ENCODE results near the gene ZNF283. TPM values are rescaled to one million over a fixed set of nuclear protein-coding genes. Genes with fewer than 3 reads are reported as not detected.
"Not testable (repeated sequence)": the region's sequence is repeated elsewhere in the genome, so short reads cannot be mapped to it uniquely, and the experiment has no call there.

Gene ZNF283
- total RNA-seq, 2 donors from 2014 or later, result 7.1 to 10.1 TPM

GRCh38 chr19:43847884-43848283 is 20.8 kb downstream of the ZNF283 start:
- H3K27me3 ChIP-seq (ENCODE audit: control insufficient read depth, insufficient read depth, low read length, poor library complexity, severe bottlenecking), result no peaks in the 10 kb centered on the region
- TF ChIP-seq, protein P1, sequence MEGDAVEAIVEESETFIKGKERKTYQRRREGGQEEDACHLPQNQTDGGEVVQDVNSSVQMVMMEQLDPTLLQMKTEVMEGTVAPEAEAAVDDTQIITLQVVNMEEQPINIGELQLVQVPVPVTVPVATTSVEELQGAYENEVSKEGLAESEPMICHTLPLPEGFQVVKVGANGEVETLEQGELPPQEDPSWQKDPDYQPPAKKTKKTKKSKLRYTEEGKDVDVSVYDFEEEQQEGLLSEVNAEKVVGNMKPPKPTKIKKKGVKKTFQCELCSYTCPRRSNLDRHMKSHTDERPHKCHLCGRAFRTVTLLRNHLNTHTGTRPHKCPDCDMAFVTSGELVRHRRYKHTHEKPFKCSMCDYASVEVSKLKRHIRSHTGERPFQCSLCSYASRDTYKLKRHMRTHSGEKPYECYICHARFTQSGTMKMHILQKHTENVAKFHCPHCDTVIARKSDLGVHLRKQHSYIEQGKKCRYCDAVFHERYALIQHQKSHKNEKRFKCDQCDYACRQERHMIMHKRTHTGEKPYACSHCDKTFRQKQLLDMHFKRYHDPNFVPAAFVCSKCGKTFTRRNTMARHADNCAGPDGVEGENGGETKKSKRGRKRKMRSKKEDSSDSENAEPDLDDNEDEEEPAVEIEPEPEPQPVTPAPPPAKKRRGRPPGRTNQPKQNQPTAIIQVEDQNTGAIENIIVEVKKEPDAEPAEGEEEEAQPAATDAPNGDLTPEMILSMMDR (conservative IDR thresholded peaks at IDR 0.05), result no peak
- WGBS, 2 experiments (ENCODE audit: insufficient coverage in 1 of 2, insufficient read length in 1 of 2), result 77 to 98% methylated on average over 2 to 3 of the region's 4 CpGs
- H3K27ac Mint-ChIP-seq, result no peak overlapping the region
- no peak for DNase-seq
- H3K4me1 ChIP-seq (ENCODE audit: control insufficient read depth, insufficient read depth, low read length), result no peaks in the 10 kb centered on the region
- H3K27ac ChIP-seq (ENCODE audit: low read depth, low read length), result no peak overlapping the region
- no peaks in the 10 kb centered on the region for H3K27me3 Mint-ChIP-seq (ENCODE audit: insufficient read depth)
- H3K4me3 ChIP-seq (ENCODE audit: low read length), result peak overlapping the region; percentile 42
- H3K36me3 ChIP-seq (ENCODE audit: control insufficient read depth, insufficient read depth, low read length), result peaks cover 68% of the 10 kb centered on the region
- no peak overlapping the region for H3K4me3 Mint-ChIP-seq
- H3K9me3 ChIP-seq (ENCODE audit: control insufficient read depth, low read length), result peaks cover 97% of the 10 kb centered on the region
- H3K36me3 Mint-ChIP-seq (ENCODE audit: low read depth), result peaks cover 83% of the 10 kb centered on the region
- H3K4me1 Mint-ChIP-seq, result no peaks in the 10 kb centered on the region
- no peak overlapping the region for H3K9ac ChIP-seq (ENCODE audit: extremely low read depth, low read length, poor library complexity, severe bottlenecking)
- peaks cover 85% of the 10 kb centered on the region for H3K9me3 Mint-ChIP-seq

DNA sequence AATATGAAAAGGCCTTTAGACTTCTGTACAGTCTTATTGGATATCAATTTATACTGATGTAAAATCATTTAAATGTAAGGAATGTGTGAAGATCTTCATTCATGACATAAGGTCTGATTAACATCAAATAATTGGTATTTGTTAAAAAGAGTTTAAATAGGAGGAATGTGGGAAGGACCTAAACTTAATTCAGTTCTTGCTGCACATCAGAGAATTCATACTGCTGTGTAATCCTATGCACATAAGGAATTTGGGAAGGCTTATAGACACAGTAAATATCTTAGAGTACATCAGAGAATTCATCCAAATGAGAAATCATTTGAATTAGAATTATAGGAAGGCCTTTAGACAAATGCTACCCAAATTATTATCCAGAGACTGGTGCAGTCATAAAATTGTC is 21.7 kb downstream of the ZNF283 start:
- TF ChIP-seq, protein P1 (conservative IDR thresholded peaks at IDR 0.05), result no peak
- no peaks in the 10 kb centered on the region for H3K4me1 ChIP-seq (ENCODE audit: control insufficient read depth, insufficient read depth, low read length)
- H3K4me3 Mint-ChIP-seq, result no peak overlapping the region
- H3K27me3 Mint-ChIP-seq (ENCODE audit: insufficient read depth), result no peaks in the 10 kb centered on the region
- H3K9ac ChIP-seq (ENCODE audit: extremely low read depth, low read length, poor library complexity, severe bottlenecking), result no peak overlapping the region
- no peaks in the 10 kb centered on the region for H3K4me1 Mint-ChIP-seq
- DNase-seq, result no peak
- H3K9me3 ChIP-seq (ENCODE audit: control insufficient read depth, low read length), result peaks cover 89% of the 10 kb centered on the region
- no peak overlapping the region for H3K27ac Mint-ChIP-seq
- peaks cover 76% of the 10 kb centered on the region for H3K36me3 Mint-ChIP-seq (ENCODE audit: low read depth)
- no peaks in the 10 kb centered on the region for H3K27me3 ChIP-seq (ENCODE audit: control insufficient read depth, insufficient read depth, low read length, poor library complexity, severe bottlenecking)
- peaks cover 59% of the 10 kb centered on the region for H3K36me3 ChIP-seq (ENCODE audit: control insufficient read depth, insufficient read depth, low read length)
- H3K9me3 Mint-ChIP-seq, result peaks cover 83% of the 10 kb centered on the region
- peak overlapping the region; percentile 42 for H3K4me3 ChIP-seq (ENCODE audit: low read length)
- no peak overlapping the region for H3K27ac ChIP-seq (ENCODE audit: low read depth, low read length)

DNA sequence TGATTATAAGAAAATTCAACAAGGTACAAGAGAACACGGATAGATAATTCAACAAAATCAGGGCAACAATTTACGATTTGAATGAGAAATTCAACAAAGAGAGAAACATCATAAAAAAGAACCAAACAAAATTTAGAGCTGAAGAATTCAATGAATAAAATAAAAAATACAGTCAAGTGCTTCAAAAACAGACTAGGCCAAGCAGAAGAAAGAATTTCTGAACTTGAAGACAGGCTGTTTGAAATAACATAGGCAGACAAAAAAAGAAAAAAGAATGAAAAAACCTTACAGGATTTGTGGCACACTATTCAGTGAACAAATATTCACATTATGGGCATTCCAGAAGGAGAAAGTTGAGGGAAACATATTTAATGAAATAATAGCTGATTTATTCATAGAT is 31.1 kb downstream of the ZNF283 start:
- H3K4me1 Mint-ChIP-seq, result no peaks in the 10 kb centered on the region

GRCh38 chr19:43866923-43867322 is 39.8 kb downstream of the ZNF283 start:
- WGBS, 2 experiments (ENCODE audit: insufficient coverage in 1 of 2, insufficient read length in 1 of 2), result 90 to 96% methylated on average over 12 to 28 of the region's 28 CpGs

More for the DNA sequence above, 31.1 kb downstream of the ZNF283 start:
- Mint-ChIP-seq H3K9me3 (peaks cover 79% of the 10 kb centered on the region), H3K27me3 (ENCODE audit: insufficient read depth) (peaks cover 2% of the 10 kb centered on the region), H3K27ac (no peak overlapping the region), H3K36me3 (ENCODE audit: low read depth) (peaks cover 8% of the 10 kb centered on the region), H3K4me3 (no peak overlapping the region)
- no peak overlapping the region for H3K9ac ChIP-seq (ENCODE audit: extremely low read depth, low read length, poor library complexity, severe bottlenecking)
- TF ChIP-seq, protein P1 (conservative IDR thresholded peaks at IDR 0.05), result no peak
- no peaks in the 10 kb centered on the region for H3K36me3 ChIP-seq (ENCODE audit: control insufficient read depth, insufficient read depth, low read length)
- 89% methylated on average over 2 of the region's 2 CpGs; no CpG with 5 or more reads in 1 of the 2 experiments for WGBS, 2 experiments (ENCODE audit: insufficient coverage in 1 of 2, insufficient read length in 1 of 2)
- DNase-seq, result no peak
- no peak overlapping the region for H3K27ac ChIP-seq (ENCODE audit: low read depth, low read length)
- H3K4me1 ChIP-seq (ENCODE audit: control insufficient read depth, insufficient read depth, low read length), result no peaks in the 10 kb centered on the region
- H3K27me3 ChIP-seq (ENCODE audit: control insufficient read depth, insufficient read depth, low read length, poor library complexity, severe bottlenecking), result no peaks in the 10 kb centered on the region
- peaks cover 81% of the 10 kb centered on the region for H3K9me3 ChIP-seq (ENCODE audit: control insufficient read depth, low read length)
- H3K4me3 ChIP-seq (ENCODE audit: low read length), result no peak overlapping the region

More at GRCh38 chr19:43866923-43867322, 39.8 kb downstream of the ZNF283 start:
- H3K4me3 Mint-ChIP-seq; H3K4me1 Mint-ChIP-seq; H3K27ac Mint-ChIP-seq; H3K4me3 ChIP-seq (ENCODE audit: low read length); H3K27ac ChIP-seq (ENCODE audit: low read depth, low read length); DNase-seq; H3K36me3 ChIP-seq (ENCODE audit: control insufficient read depth, insufficient read depth, low read length); H3K27me3 ChIP-seq (ENCODE audit: control insufficient read depth, insufficient read depth, low read length, poor library complexity, severe bottlenecking); H3K27me3 Mint-ChIP-seq (ENCODE audit: insufficient read depth); H3K36me3 Mint-ChIP-seq (ENCODE audit: low read depth); H3K9ac ChIP-seq (ENCODE audit: extremely low read depth, low read length, poor library complexity, severe bottlenecking); H3K4me1 ChIP-seq (ENCODE audit: control insufficient read depth, insufficient read depth, low read length): not testable (repeated sequence)
- peaks cover 67% of the 10 kb centered on the region for H3K9me3 ChIP-seq (ENCODE audit: control insufficient read depth, low read length)
- H3K9me3 Mint-ChIP-seq, result peaks cover 64% of the 10 kb centered on the region
